IMR-90 (cell line): ENCODE results near the gene MCM8. TPM values are rescaled to one million over a fixed set of nuclear protein-coding genes. Genes with fewer than 3 reads are reported as not detected.
A peak's percentile ranks its signal among the peaks of the same experiment; 100 is the strongest.

Experiments
- ATAC-seq: fragments of 200-7000 bp; cut with Tn5 transposase; 2 replicates; pipeline ENCODE4 v1.9.1; 2020; ENCODE audit warnings: low read depth, mild to moderate bottlenecking, moderate library complexity
- BruUV-seq: library from RNA; stranded (reverse); fragments of 400-500 nt; replicated peaks from 2 replicates; lab custom pipeline; 2021; lab: Mats Ljungman, UMichigan
- CTCF ChIA-PET: fragments of 300-600 bp; formaldehyde crosslinking; extraction: SDS; loops from one replicate; lab custom pipeline; 2021; ENCODE audit warnings: antibody characterized with exemption; lab: Yijun Ruan, JAX
- POLR2A ChIA-PET: fragments of 300-600 bp; sonication (Branson Sonifier 250); formaldehyde crosslinking; loops from one replicate; lab custom pipeline; 2022; ENCODE audit warnings: antibody characterized with exemption; ENCODE audit not compliant: unreplicated experiment; lab: Charles Lee
- DNase-seq: peaks from one replicate; pipeline ENCODE4 v3.0.0; 2013
- H2AFZ ChIP-seq: replicated peaks from 2 replicates; pipeline ENCODE3; 2013; ENCODE audit warnings: low read length, mild to moderate bottlenecking; ENCODE audit not compliant: poor library complexity
- H2AK5ac ChIP-seq: 2 replicates; pipeline ENCODE4 v1.6.1; 2013; ENCODE audit warnings: low read depth, low read length, inconsistent platforms
- H2AK9ac ChIP-seq: replicated peaks from 2 replicates; pipeline ENCODE3; 2013; ENCODE audit warnings: mild to moderate bottlenecking, low read depth, low read length, moderate library complexity; ENCODE audit not compliant: poor library complexity
- H2BK120ac ChIP-seq: 2 replicates; pipeline ENCODE4 v1.6.1; 2013; ENCODE audit warnings: low read depth, low read length, inconsistent platforms
- H2BK15ac ChIP-seq: 3 replicates; pipeline ENCODE4 v1.6.1; 2013; ENCODE audit warnings: low read depth, low read length, inconsistent platforms
- H2BK20ac ChIP-seq: 2 replicates; pipeline ENCODE4 v1.6.1; 2013; ENCODE audit warnings: low read depth, mild to moderate bottlenecking, inconsistent platforms, low read length, moderate library complexity
- H2BK5ac ChIP-seq: 2 replicates; pipeline ENCODE4 v1.6.1; 2013; ENCODE audit warnings: mild to moderate bottlenecking, low read depth, low read length, inconsistent platforms; ENCODE audit not compliant: poor library complexity, severe bottlenecking
- H3K14ac ChIP-seq: replicated peaks from 2 replicates; pipeline ENCODE4 v1.6.1; 2013; ENCODE audit warnings: low read depth, low read length, inconsistent platforms
- H3K18ac ChIP-seq: 2 replicates; pipeline ENCODE4 v1.6.1; 2013; ENCODE audit warnings: low read depth, low read length, control low read depth
- H3K23ac ChIP-seq: 2 replicates; pipeline ENCODE4 v1.6.1; 2013; ENCODE audit warnings: low read depth, low read length, inconsistent platforms
- H3K27ac ChIP-seq: 2 replicates; pipeline ENCODE4 v1.5.1; 2013; ENCODE audit warnings: mild to moderate bottlenecking, control low read depth, low read length; ENCODE audit not compliant: insufficient read depth
- H3K27me3 ChIP-seq: 2 replicates; pipeline ENCODE4 v1.6.1; 2013; ENCODE audit warnings: low read length; ENCODE audit not compliant: control insufficient read depth, insufficient read depth
- H3K36me3 ChIP-seq: 2 replicates; pipeline ENCODE4 v1.6.1; 2013; ENCODE audit warnings: low read length, mixed read lengths; ENCODE audit not compliant: control insufficient read depth, insufficient read depth
- H3K4ac ChIP-seq: 2 replicates; pipeline ENCODE4 v1.6.1; 2013; ENCODE audit warnings: low read depth, low read length, inconsistent platforms
- H3K4me1 ChIP-seq: 2 replicates; pipeline ENCODE4 v1.6.1; 2013; ENCODE audit warnings: low read length, mixed read lengths; ENCODE audit not compliant: control insufficient read depth, insufficient read depth
- H3K4me2 ChIP-seq: 2 replicates; pipeline ENCODE4 v1.6.1; 2013; ENCODE audit warnings: low read depth, mild to moderate bottlenecking, control low read depth, low read length, moderate library complexity
- H3K4me3 ChIP-seq: 2 replicates; pipeline ENCODE4 v1.5.1; 2013; ENCODE audit warnings: low read depth, mild to moderate bottlenecking, control low read depth, low read length, moderate library complexity; ENCODE audit not compliant: insufficient read depth
- H3K56ac ChIP-seq: 2 replicates; pipeline ENCODE4 v1.6.1; 2013; ENCODE audit warnings: low read length, inconsistent platforms; ENCODE audit not compliant: insufficient read depth; ENCODE audit errors: extremely low read depth
- H3K79me1 ChIP-seq, 2 experiments: 2 replicates each; pipeline ENCODE4 v1.6.1; 2013; ENCODE audit warnings: low read length in 2 of 2, inconsistent platforms in 1 of 2, low read depth in 1 of 2
- H3K9ac ChIP-seq: 2 replicates; pipeline ENCODE4 v1.6.1; 2013; ENCODE audit warnings: low read depth, low read length, control low read depth
- H3K9me1 ChIP-seq: 2 replicates; pipeline ENCODE4 v1.6.1; 2013; ENCODE audit warnings: low read length, inconsistent platforms; ENCODE audit not compliant: insufficient read depth
- H3K9me3 ChIP-seq: 2 replicates; pipeline ENCODE4 v1.6.1; 2013; ENCODE audit warnings: low read length; ENCODE audit not compliant: control insufficient read depth, insufficient read depth
- H4K20me1 ChIP-seq: 2 replicates; pipeline ENCODE4 v1.6.1; 2013; ENCODE audit warnings: low read length, inconsistent platforms; ENCODE audit not compliant: insufficient read depth
- H4K5ac ChIP-seq: 2 replicates; pipeline ENCODE4 v1.6.1; 2013; ENCODE audit warnings: mild to moderate bottlenecking, low read depth, low read length, control low read depth
- H4K8ac ChIP-seq, 2 experiments: 2 replicates each; pipeline ENCODE4 v1.6.1; 2013; ENCODE audit warnings: low read depth in 2 of 2, low read length in 2 of 2, control low read depth in 1 of 2, inconsistent platforms in 1 of 2
- H4K91ac ChIP-seq: 2 replicates; pipeline ENCODE4 v1.6.1; 2013; ENCODE audit warnings: low read depth, low read length, inconsistent platforms; ENCODE audit not compliant: insufficient read depth
- BHLHE40 ChIP-seq: fragments of 150-350 bp; IDR thresholded peaks from 2 replicates; pipeline ENCODE4 v1.6.1; 2016; ENCODE audit warnings: mild to moderate bottlenecking, low read depth, low read length
- CEBPB ChIP-seq: IDR thresholded peaks from 2 replicates; pipeline ENCODE4 v1.6.1; 2012; ENCODE audit warnings: low read depth, low read length, improper control_type of control experiment
- MAFK ChIP-seq: IDR thresholded peaks from 2 replicates; pipeline ENCODE4 v1.6.1; 2012; ENCODE audit warnings: low read depth, low read length, improper control_type of control experiment
- MXI1 ChIP-seq: IDR thresholded peaks from 2 replicates; pipeline ENCODE4 v1.6.1; 2012; ENCODE audit warnings: low read depth, mild to moderate bottlenecking, low read length, moderate library complexity, borderline replicate concordance
- NFE2L2 ChIP-seq: fragments of 150-350 bp; IDR thresholded peaks from 2 replicates; pipeline ENCODE4 v1.6.1; 2016; ENCODE audit warnings: low read depth, mild to moderate bottlenecking, low read length
- RAD21 ChIP-seq: IDR thresholded peaks from 2 replicates; pipeline ENCODE4 v1.6.1; 2012; ENCODE audit warnings: low read length, improper control_type of control experiment
- RCOR1 ChIP-seq: IDR thresholded peaks from 2 replicates; pipeline ENCODE4 v1.6.1; 2012; ENCODE audit warnings: mild to moderate bottlenecking, low read length, improper control_type of control experiment; ENCODE audit not compliant: insufficient replicate concordance
- RFX5 ChIP-seq: IDR thresholded peaks from 2 replicates; pipeline ENCODE4 v1.8.0; 2012; ENCODE audit warnings: low read depth, mild to moderate bottlenecking, low read length, moderate library complexity
- SMC3 ChIP-seq: fragments of 150-350 bp; IDR thresholded peaks from 2 replicates; pipeline ENCODE4 v1.6.1; 2016; ENCODE audit warnings: low read depth, mild to moderate bottlenecking, antibody characterized with exemption, low read length, moderate library complexity
- dilution Hi-C: fragments of 300-500 bp; cut with HindIII; formaldehyde crosslinking; loops from one replicate; pipeline ENCODE4 v1.14.3; 2018; ENCODE audit warnings: low sequenced_read_pairs; ENCODE audit not compliant: unreplicated experiment
- in situ Hi-C: fragments of 300-500 bp; cut with MboI; formaldehyde crosslinking; loops from 3 replicates; pipeline ENCODE4 v1.14.3; 2019; ENCODE audit warnings: low sequenced_read_pairs, inconsistent platforms, mixed read lengths
- intact Hi-C: fragments of 100-400 bp; cut with micrococcal nuclease; formaldehyde crosslinking; loops from 2 replicates; pipeline ENCODE4 v1.10.0; 2022
- polyA plus RNA-seq, 3 experiments: library from polyadenylated mRNA; depleted of rRNA; stranded (reverse); fragments of >200 nt; gene quantifications; 2 replicates each; pipeline ENCODE4 v1.2.3, GENCODE V29; 2012; ENCODE audit warnings: low replicate concordance in 1 of 3
- total RNA-seq: library from RNA; depleted of rRNA; stranded (reverse); fragments of >200 nt; gene quantifications from 2 replicates; pipeline ENCODE4 v1.2.3, GENCODE V29; 2012

The MCM8 gene
- total and polyA plus RNA-seq, 2 of the 4 experiments (the other 2 are of a cell fraction), result 4.2 to 11.5 TPM

DNA sequence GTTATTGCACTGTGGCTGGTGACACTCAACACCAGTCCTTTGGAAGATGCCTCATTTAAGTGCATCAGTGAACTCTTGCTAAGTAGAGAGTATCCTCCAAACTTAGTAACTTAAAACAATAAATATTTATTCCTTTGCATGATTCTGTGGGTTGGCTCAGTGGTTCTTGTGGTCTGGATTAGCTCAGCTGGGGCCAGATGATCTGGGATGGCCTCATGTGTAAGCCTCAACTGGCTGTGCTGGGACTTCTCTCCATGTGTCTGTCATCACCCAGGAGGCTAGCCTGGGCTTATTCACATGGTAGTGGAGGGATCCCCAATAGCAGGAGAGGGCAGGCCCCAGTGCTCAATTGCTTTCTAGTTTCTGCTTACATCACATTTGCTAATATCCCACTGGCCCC lies 95.1 kb downstream of the MCM8 start:
- H3K4me3 ChIP-seq, result no peak overlapping the region
- H2BK20ac ChIP-seq, result no peak overlapping the region
- no peak overlapping the region for H3K9ac ChIP-seq
- H3K56ac ChIP-seq, result no peak overlapping the region
- no peak overlapping the region for H3K4me2 ChIP-seq
- no peak overlapping the region for H3K18ac ChIP-seq
- DNase-seq (peak; percentile 79), ATAC-seq (peak; percentile 80)
- no peak overlapping the region for H3K27ac ChIP-seq
- ChIA-PET POLR2A (no interaction called here), CTCF (interaction anchor here (0.6 kb wide), 1 partner anchor 1088 kb away, joined by 3 read pairs; no protein-coding TSS in a partner anchor)
- H4K5ac ChIP-seq, result no peak overlapping the region
- H3K14ac ChIP-seq, result no peak overlapping the region
- no peak overlapping the region for H2BK15ac ChIP-seq
- peaks cover 16% of the 10 kb centered on the region; the same call in 1 of the 2 replicates for H3K36me3 ChIP-seq
- H3K4ac ChIP-seq, result no peak overlapping the region
- intact Hi-C loops (no loop called here), dilution Hi-C loops (no loop called here), in situ Hi-C loops (no loop called here)
- no peak overlapping the region for H2AK9ac ChIP-seq
- no peak overlapping the region for H2BK5ac ChIP-seq
- H2AFZ ChIP-seq, result no peak overlapping the region
- BruUV-seq, result no TSS peak
- no peaks in the 10 kb centered on the region for H3K9me3 ChIP-seq
- no peaks in the 10 kb centered on the region for H4K20me1 ChIP-seq
- H3K27me3 ChIP-seq, result no peaks in the 10 kb centered on the region
- H3K9me1 ChIP-seq, result peaks cover 3% of the 10 kb centered on the region; the same call in 1 of the 2 replicates
- no peaks in the 10 kb centered on the region; the same call in 1 of the 2 replicates for H3K4me1 ChIP-seq
- H3K23ac ChIP-seq, result no peak overlapping the region
- H2AK5ac ChIP-seq, result no peak overlapping the region
- no peak overlapping the region for H2BK120ac ChIP-seq
- no peaks in the 10 kb centered on the region for H3K79me1 ChIP-seq
- H4K91ac ChIP-seq, result no peak overlapping the region
- no peak overlapping the region for H4K8ac ChIP-seq
- TF ChIP-seq RCOR1, result no peak
- no peak for TF ChIP-seq CEBPB
- no peak for TF ChIP-seq BHLHE40
- TF ChIP-seq SMC3, result no peak
- no peak for TF ChIP-seq NFE2L2
- no peak for TF ChIP-seq MAFK
- no peak for TF ChIP-seq RFX5
- TF ChIP-seq MXI1, result no peak
- TF ChIP-seq RAD21, result no peak
